ENCODE results near the gene SHANK2. TPM values are rescaled to one million over a fixed set of nuclear protein-coding genes. Genes with fewer than 3 reads are reported as not detected.

The SHANK2 gene
- total RNA-seq, 1 experiment from 2014 or later = 23.8 TPM

DNA sequence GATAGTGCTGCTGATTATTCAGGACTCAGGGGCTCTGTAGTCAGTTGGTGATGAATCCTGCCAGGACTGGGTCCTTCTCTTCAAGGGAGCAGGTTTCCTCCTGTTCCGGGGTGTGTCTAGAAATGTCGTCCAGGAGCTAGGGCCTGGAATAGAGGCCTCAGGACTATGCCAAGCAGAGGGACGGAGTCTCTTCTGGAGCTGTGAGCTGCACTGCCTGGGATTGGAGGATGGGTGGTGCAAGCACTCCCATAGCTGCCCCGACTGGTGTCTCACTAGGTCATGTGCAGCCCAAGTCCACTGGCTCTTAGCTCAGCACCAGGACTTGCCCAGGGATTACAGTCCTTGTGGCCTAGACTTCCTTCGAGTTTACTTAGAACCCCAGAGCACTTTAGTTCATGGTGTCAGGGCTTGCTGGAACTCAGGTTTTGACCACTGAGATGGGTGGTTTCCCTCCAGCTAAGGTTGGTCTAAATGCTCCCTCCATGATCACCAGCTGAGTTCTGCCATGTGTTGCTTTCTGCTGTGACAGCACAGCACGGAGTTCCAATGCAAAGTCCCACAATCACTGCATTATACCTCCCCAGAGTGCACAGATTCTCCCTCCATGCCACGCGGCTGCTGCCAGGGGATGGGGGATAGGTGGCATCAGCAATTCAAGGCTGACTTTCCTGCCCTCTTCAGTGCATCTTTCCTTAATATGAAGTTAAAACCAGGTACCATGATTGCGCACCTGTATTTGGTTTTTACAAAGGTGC lies 42.6 kb upstream of the SHANK2 start:
- Mint-ChIP-seq H3K4me3 (no peak overlapping the region), H3K27ac (no peak overlapping the region), H3K9me3 (peaks cover 13 to 18% of the 10 kb centered on the region in 2 experiments), H3K4me1 (no peaks in the 10 kb centered on the region), H3K36me3 (ENCODE audit: insufficient read depth in 1 of 3, low read depth in 3 of 3) (peaks cover 0 to 8% (median 0%) of the 10 kb centered on the region in 3 experiments; a peak in 3 of 7 replicates), H3K27me3 (ENCODE audit: low read depth) (peaks cover 12% of the 10 kb centered on the region)
- H4K8ac ChIP-seq (replicated peaks; ENCODE audit: insufficient read length, low read depth, low read length) = no peak overlapping the region
- H4K20me1 ChIP-seq (ENCODE audit: control insufficient read depth, insufficient read depth, insufficient read length) = no peaks in the 10 kb centered on the region
- H3K27ac ChIP-seq (ENCODE audit: insufficient read length, low read depth, low read length) = no peak overlapping the region
- H2AFZ ChIP-seq (ENCODE audit: low read length) = no peak overlapping the region
- TF ChIP-seq, protein P1, sequence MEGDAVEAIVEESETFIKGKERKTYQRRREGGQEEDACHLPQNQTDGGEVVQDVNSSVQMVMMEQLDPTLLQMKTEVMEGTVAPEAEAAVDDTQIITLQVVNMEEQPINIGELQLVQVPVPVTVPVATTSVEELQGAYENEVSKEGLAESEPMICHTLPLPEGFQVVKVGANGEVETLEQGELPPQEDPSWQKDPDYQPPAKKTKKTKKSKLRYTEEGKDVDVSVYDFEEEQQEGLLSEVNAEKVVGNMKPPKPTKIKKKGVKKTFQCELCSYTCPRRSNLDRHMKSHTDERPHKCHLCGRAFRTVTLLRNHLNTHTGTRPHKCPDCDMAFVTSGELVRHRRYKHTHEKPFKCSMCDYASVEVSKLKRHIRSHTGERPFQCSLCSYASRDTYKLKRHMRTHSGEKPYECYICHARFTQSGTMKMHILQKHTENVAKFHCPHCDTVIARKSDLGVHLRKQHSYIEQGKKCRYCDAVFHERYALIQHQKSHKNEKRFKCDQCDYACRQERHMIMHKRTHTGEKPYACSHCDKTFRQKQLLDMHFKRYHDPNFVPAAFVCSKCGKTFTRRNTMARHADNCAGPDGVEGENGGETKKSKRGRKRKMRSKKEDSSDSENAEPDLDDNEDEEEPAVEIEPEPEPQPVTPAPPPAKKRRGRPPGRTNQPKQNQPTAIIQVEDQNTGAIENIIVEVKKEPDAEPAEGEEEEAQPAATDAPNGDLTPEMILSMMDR (conservative IDR thresholded peaks at IDR 0.05) = no peak
- H3K23me2 ChIP-seq (ENCODE audit: insufficient read length, low read depth, low read length, poor library complexity, severe bottlenecking) = no peaks in the 10 kb centered on the region
- H3K56ac ChIP-seq (ENCODE audit: insufficient read length, low read depth, low read length) = no peak overlapping the region
- no peak overlapping the region for H3T11ph ChIP-seq (ENCODE audit: low read length)
- H3K4me2 ChIP-seq (ENCODE audit: insufficient read depth, insufficient read length, low read length) = no peak overlapping the region
- no peaks in the 10 kb centered on the region for H3K79me2 ChIP-seq (ENCODE audit: insufficient read depth, low read length)
- no peaks in the 10 kb centered on the region for H3K27me3 ChIP-seq (ENCODE audit: insufficient read depth, low read length)
- no peak overlapping the region for H4K5ac ChIP-seq (ENCODE audit: insufficient read length, low read depth, low read length)
- no peak overlapping the region for H2BK12ac ChIP-seq (ENCODE audit: insufficient read length, low read depth, low read length)
- no peak for DNase-seq
- H3K14ac ChIP-seq (ENCODE audit: insufficient read depth, low read length) = no peak overlapping the region
- H3K79me1 ChIP-seq (ENCODE audit: insufficient read depth, low read depth, low read length, poor library complexity, severe bottlenecking) = no peaks in the 10 kb centered on the region
- no CpG with 5 or more reads among the region's 9 CpGs for WGBS (ENCODE audit: extremely low coverage, insufficient read length, low lambda C conversion rate)
- H2BK120ac ChIP-seq (ENCODE audit: low read depth, low read length, poor library complexity, severe bottlenecking) = no peak overlapping the region
- no peak overlapping the region for H4K91ac ChIP-seq (ENCODE audit: insufficient read length, low read depth, low read length)
- no peak overlapping the region for H3K4ac ChIP-seq (ENCODE audit: low read depth, low read length)
- no peaks in the 10 kb centered on the region for H3K4me1 ChIP-seq (ENCODE audit: insufficient read depth, low read length)
- no peak overlapping the region for H3K9ac ChIP-seq (ENCODE audit: extremely low read depth, insufficient read length, low read length)
- no peak overlapping the region for H2BK5ac ChIP-seq (ENCODE audit: insufficient read length, low read length)
- no peak overlapping the region for H2BK20ac ChIP-seq (ENCODE audit: low read depth, low read length, poor library complexity, severe bottlenecking)
- H3K18ac ChIP-seq (ENCODE audit: insufficient read length, low read depth, low read length) = no peak overlapping the region
- no peak overlapping the region for H3K23ac ChIP-seq (ENCODE audit: insufficient read length, low read depth, low read length)
- H2AK5ac ChIP-seq (ENCODE audit: insufficient read length, low read length) = no peak overlapping the region
- no peak overlapping the region for H2BK15ac ChIP-seq (ENCODE audit: low read depth, low read length)
- no peaks in the 10 kb centered on the region for H3K9me3 ChIP-seq (ENCODE audit: control insufficient read depth, low read depth, low read length)

Measured in H9 (cell line).